Renal cortex interstitium (tissue), 15 donors: ENCODE data around the gene CTNNA1. TPM values are rescaled to one million over a fixed set of nuclear protein-coding genes. Genes with fewer than 3 reads are reported as not detected.
"Not testable (repeated sequence)": the region's sequence is repeated elsewhere in the genome, so short reads cannot be mapped to it uniquely, and the experiment has no call there.

Experiments used
- DNase-seq, 11 donors: peaks; one replicate each; pipeline ENCODE4 v3.0.0-alpha.2; 2013; ENCODE audit warnings: low read depth in 9 of 11, low spot score in 4 of 11; ENCODE audit errors: extremely low read depth in 1 of 11
- long read RNA-seq, 16 experiments: transcript quantifications; one replicate each; lab custom pipeline, GENCODE V29; 2026
- polyA plus RNA-seq, 3 donors: library from polyadenylated mRNA; unstranded; fragments of 120-200 nt; gene quantifications; one replicate each; pipeline ENCODE4 v1.2.1, GENCODE V29; 2013; ENCODE audit not compliant: insufficient read length in 3 of 3

Gene CTNNA1, protein sequence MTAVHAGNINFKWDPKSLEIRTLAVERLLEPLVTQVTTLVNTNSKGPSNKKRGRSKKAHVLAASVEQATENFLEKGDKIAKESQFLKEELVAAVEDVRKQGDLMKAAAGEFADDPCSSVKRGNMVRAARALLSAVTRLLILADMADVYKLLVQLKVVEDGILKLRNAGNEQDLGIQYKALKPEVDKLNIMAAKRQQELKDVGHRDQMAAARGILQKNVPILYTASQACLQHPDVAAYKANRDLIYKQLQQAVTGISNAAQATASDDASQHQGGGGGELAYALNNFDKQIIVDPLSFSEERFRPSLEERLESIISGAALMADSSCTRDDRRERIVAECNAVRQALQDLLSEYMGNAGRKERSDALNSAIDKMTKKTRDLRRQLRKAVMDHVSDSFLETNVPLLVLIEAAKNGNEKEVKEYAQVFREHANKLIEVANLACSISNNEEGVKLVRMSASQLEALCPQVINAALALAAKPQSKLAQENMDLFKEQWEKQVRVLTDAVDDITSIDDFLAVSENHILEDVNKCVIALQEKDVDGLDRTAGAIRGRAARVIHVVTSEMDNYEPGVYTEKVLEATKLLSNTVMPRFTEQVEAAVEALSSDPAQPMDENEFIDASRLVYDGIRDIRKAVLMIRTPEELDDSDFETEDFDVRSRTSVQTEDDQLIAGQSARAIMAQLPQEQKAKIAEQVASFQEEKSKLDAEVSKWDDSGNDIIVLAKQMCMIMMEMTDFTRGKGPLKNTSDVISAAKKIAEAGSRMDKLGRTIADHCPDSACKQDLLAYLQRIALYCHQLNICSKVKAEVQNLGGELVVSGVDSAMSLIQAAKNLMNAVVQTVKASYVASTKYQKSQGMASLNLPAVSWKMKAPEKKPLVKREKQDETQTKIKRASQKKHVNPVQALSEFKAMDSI
- 100 to 1,000 TPM; 397 to 419 (median 414) TPM for polyA plus RNA-seq
- long read RNA-seq, donor 1, transcript CTNNA1-201 (18 exons, 3,756 nt) = major isoform, 23 of 93 reads
- long read RNA-seq, donor 1, transcript CTNNA1-236 (2 exons, 2,044 nt) = minor isoform, 9 of 93 reads
- long read RNA-seq, donor 1, partial matches to known transcripts = 59 of 93 reads
- long read RNA-seq, donor 1, other reads (novel, unspliced or antisense) = 0 of 93 reads
- long read RNA-seq, donor 2, transcript CTNNA1-236 (2 exons, 2,044 nt) = minor isoform, 6 of 50 reads
- long read RNA-seq, donor 2, transcript CTNNA1-201 (18 exons, 3,756 nt) = major isoform, 16 of 50 reads
- long read RNA-seq, donor 2, partial matches to known transcripts = 27 of 50 reads
- long read RNA-seq, donor 2, other reads (novel, unspliced or antisense) = 0 of 50 reads
- long read RNA-seq, donor 3, transcript CTNNA1-236 (2 exons, 2,044 nt) = minor isoform, 10 of 204 reads
- long read RNA-seq, donor 3, transcript CTNNA1-201 (18 exons, 3,756 nt) = major isoform, 48 of 204 reads
- long read RNA-seq, donor 3, partial matches to known transcripts = 119 of 204 reads
- long read RNA-seq, donor 3, other reads (novel, unspliced or antisense) = 22 of 204 reads
- long read RNA-seq, donor 4, transcript CTNNA1-201 (18 exons, 3,756 nt) = major isoform, 33 of 162 reads
- long read RNA-seq, donor 4, transcript CTNNA1-236 (2 exons, 2,044 nt) = minor isoform, 12 of 162 reads
- long read RNA-seq, donor 4, partial matches to known transcripts = 99 of 162 reads
- long read RNA-seq, donor 4, other reads (novel, unspliced or antisense) = 18 of 162 reads
- long read RNA-seq, donor 5 = 0 reads
- long read RNA-seq, donor 6, transcript CTNNA1-201 (18 exons, 3,756 nt) = major isoform, 23 of 132 reads
- long read RNA-seq, donor 6, transcript CTNNA1-236 (2 exons, 2,044 nt) = minor isoform, 8 of 132 reads
- long read RNA-seq, donor 6, partial matches to known transcripts = 90 of 132 reads
- long read RNA-seq, donor 6, other reads (novel, unspliced or antisense) = 10 of 132 reads
- long read RNA-seq, donor 7, transcript CTNNA1-201 (18 exons, 3,756 nt) = major isoform, 29 of 108 reads
- long read RNA-seq, donor 7, transcript CTNNA1-236 (2 exons, 2,044 nt) = minor isoform, 7 of 108 reads
- long read RNA-seq, donor 7, partial matches to known transcripts = 68 of 108 reads
- long read RNA-seq, donor 7, other reads (novel, unspliced or antisense) = 0 of 108 reads
- long read RNA-seq, donor 8 = 0 reads
- long read RNA-seq, donor 9, transcript CTNNA1-201 (18 exons, 3,756 nt) = major isoform, 22 of 120 reads
- long read RNA-seq, donor 9, transcript CTNNA1-236 (2 exons, 2,044 nt) = minor isoform, 17 of 120 reads
- long read RNA-seq, donor 9, partial matches to known transcripts = 79 of 120 reads
- long read RNA-seq, donor 9, other reads (novel, unspliced or antisense) = 0 of 120 reads
- long read RNA-seq, donor 10, transcript CTNNA1-236 (2 exons, 2,044 nt) = minor isoform, 12 of 163 reads
- long read RNA-seq, donor 10, transcript CTNNA1-201 (18 exons, 3,756 nt) = major isoform, 24 of 163 reads
- long read RNA-seq, donor 10, partial matches to known transcripts = 125 of 163 reads
- long read RNA-seq, donor 10, other reads (novel, unspliced or antisense) = 0 of 163 reads
- long read RNA-seq, donor 11, transcript CTNNA1-236 (2 exons, 2,044 nt) = minor isoform, 11 of 147 reads
- long read RNA-seq, donor 11, transcript CTNNA1-201 (18 exons, 3,756 nt) = major isoform, 19 of 147 reads
- long read RNA-seq, donor 11, partial matches to known transcripts = 88 of 147 reads
- long read RNA-seq, donor 11, other reads (novel, unspliced or antisense) = 27 of 147 reads
- long read RNA-seq, donor 12, transcript CTNNA1-201 (18 exons, 3,756 nt) = major isoform, 17 of 48 reads
- long read RNA-seq, donor 12, partial matches to known transcripts = 27 of 48 reads
- long read RNA-seq, donor 12, other reads (novel, unspliced or antisense) = 0 of 48 reads
- long read RNA-seq, donor 13 = 0 reads
- long read RNA-seq, donor 14, transcript CTNNA1-201 (18 exons, 3,756 nt) = major isoform, 28 of 79 reads
- long read RNA-seq, donor 14, transcript CTNNA1-236 (2 exons, 2,044 nt) = minor isoform, 9 of 79 reads
- long read RNA-seq, donor 14, partial matches to known transcripts = 40 of 79 reads
- long read RNA-seq, donor 14, other reads (novel, unspliced or antisense) = 0 of 79 reads
- long read RNA-seq, donor 15, transcript CTNNA1-201 (18 exons, 3,756 nt) = major isoform, 13 of 48 reads
- long read RNA-seq, donor 15, partial matches to known transcripts = 31 of 48 reads
- long read RNA-seq, donor 15, other reads (novel, unspliced or antisense) = 0 of 48 reads
- long read RNA-seq, donor 16, transcript CTNNA1-236 (2 exons, 2,044 nt) = minor isoform, 20 of 526 reads
- long read RNA-seq, donor 16, transcript CTNNA1-201 (18 exons, 3,756 nt) = major isoform, 90 of 526 reads
- long read RNA-seq, donor 16, partial matches to known transcripts = 369 of 526 reads
- long read RNA-seq, donor 16, other reads (novel, unspliced or antisense) = 40 of 526 reads

DNA sequence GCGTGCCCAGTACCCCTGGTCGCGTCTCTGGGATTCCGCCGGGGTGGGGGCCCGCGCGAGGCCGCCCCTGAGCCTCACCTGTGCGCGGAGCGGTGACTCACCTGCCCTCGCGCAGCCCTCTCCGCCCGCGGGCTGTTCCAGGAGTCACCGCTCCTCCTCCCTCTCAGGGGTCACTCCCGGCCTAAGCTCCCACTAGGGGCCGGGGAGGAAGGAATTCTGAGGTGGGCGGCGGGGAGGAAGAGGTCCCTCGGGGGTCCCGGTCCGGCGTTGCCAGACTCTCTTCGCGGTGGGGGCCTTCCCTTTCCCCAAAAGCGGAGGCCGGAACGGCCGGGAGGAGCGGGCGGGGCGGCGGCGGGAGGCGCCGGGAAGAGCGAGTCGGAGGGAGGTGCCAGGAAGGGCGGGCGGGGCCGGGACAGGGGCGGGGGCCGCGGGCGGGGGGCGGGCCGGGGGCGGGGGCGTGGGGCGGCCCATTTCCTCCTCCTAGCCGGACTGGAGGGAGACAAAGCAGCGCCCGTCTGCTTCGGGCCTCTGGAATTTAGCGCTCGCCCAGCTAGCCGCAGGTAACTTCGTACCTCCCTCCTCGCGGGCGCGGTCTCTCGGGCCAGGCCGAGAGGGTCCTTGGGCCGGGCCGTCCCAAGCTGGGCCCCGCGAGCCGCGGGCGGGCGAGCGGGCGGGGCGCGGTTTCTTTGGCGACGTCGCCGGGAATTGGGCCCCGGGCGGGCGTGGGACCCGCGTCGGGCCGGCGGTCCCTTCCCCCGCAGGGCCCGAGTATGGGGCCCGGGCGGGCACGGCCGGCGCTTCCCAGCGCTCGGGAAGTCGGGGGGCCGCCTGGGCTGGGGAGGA is at the start of gene CTNNA1:
TSS of gene CTNNA1 (plus strand) at position 475 of the 843 bp plus-strand sequence. CDS start 28,500 bp downstream, outside the sequence.
- peak in 10 of 11 donors; percentile 40 to 76 (median 62) for DNase-seq

DNA sequence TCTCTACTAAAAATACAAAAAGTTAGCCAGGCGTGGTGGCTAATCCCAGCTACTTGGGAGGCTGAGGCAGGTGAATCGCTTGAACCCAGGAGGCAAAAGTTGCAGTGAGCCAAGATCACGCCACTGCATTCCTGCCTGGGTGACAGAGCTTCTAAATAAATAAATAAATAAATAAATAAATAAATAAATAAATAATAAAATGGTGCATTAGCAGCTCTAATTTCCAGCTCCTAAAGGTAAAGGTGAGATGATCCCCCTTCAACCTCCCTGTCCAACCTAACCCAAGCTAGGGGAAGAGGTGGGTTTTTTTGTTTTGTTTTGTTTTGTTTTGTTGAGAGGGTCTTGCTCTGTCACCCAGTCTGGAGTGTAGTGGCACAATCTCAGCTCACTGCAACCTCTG is 49.4 kb upstream of the CTNNA1 start:
- DNase-seq = not testable (repeated sequence)

DNA sequence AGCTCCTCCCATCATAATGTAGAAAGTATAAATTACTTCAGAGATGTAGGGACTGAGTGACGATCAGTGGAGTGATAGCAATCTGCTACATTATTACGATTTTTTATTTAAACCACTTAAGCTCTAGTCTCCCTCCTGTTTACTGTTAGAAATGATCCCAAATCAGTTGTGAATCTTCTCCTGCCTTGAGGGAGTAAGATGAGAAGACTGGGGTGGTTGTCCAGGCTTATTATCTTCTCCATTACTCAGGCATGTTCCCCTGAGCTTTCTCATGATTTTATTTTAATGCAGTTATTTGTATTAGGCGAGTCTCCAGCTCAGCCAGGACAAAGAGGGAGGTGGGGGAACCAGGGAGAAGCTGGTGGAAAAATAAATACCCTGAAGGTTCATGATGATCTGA is 48.2 kb upstream of the CTNNA1 start:
- DNase-seq = no peak

DNA sequence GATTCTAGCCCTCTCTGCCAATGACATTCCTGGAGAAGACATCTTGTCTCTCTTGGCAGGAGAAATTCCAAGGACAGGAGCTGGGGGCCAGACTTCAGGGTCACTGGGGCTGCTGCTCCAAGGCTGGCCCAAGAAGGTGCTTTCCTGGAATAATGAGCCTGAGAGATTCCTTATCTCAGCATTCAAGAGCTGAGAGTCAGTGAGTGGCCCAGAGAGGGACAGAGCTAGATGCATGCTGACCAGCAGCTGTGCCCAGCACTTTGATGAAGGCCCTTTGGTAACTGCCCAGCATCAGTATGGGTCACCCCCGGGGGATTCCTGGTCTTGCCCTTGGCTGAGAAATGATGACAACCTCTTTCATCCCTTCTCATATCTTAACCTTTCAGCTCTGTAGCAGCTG is 47.7 kb upstream of the CTNNA1 start:
- DNase-seq = no peak

DNA sequence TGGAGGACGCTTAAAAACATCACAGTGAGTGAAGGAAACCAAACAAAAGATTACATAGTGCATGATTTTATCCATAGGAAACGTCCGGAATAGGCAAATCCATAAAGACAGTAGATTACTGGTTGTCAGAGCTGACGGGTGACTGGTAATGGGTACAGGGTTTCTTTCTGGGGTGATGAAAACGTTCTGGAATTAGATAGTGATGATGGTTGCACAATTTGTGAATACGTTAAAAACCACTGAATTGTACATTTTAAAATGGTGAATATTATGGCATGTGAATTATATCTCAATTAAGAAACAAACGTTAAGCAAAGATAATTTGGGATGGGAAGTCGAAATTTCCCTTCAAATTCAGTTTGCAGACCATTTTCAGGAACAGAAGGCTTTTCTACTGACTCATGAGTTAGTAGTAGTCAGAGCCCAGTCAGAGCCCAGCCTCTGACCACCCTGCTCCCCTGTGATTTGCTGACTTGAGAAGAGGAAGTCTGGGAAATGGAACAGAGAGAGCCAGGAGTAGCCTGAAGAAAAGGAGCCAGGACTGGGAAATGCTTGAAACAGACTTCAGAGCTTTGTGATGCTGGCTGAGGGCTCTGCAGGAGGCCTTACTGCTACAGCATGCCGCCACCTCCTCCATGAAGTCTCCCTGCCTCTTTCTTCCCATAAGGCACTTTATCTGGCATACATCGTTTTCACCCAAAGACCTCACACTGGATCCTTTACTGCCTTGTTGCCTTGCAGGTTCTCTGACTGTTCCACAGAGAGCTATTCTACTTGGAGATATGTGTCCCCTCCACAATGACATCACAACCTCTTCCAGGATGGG is 46.4 kb upstream of the CTNNA1 start:
- no peak for DNase-seq

DNA sequence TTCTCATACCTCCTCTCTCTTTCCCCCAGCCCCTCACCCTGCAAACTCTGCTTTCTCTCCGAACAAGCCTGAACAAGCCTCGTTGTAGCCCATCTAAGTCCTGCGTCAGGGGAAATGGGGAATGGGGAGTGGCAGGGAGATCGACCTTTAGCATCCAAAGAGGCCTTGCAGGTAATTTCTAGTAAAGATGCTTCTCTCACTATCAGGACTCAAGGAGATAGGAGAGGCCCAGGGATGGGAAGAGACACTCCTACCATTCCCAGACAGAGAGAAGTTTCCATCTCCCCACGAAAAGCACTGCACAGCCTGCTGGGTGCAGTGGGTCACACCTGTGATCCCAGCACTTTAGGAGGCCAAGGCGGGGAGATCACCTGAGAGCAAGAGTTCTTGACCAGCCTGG is 44.4 kb upstream of the CTNNA1 start:
- DNase-seq = no peak

DNA sequence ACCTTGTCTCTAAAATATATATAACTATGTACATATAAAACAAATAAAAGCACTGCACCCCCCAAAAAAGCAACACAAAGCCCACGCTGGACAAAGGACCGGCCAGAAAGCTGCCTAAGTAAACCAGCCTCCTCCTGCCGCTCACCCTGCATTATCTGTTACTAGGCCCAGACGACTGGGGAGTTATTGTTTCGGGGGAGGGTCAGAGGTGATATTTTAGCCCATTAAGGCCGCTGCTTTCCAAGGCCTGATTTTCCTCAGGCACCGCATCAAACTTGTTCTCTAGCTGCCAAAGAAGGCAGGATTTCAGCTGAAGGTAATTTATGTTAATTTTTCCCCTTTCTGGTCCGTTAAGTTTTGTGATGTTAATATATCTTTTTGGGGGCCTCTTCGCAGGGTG is 44.0 kb upstream of the CTNNA1 start:
- DNase-seq = no peak

DNA sequence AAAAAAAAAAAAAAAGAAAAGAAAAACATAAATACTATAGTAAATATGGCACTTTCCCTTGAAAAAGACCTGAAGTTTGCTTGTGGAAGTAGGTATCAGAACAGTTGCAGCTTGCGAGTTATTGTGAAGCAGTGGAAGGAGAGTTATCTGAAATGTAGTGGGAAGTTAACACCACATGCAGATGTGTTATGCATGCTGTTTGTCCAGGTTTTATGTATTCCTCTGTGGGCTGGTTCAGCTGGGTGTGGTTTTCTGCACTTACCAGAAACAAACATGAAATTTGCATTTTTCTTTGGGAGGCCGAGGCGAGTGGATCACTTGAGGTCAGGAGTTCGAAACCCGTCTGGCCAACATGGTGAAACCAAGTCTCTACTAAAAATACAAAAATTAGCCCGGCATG is 42.1 kb upstream of the CTNNA1 start:
- DNase-seq = no peak

DNA sequence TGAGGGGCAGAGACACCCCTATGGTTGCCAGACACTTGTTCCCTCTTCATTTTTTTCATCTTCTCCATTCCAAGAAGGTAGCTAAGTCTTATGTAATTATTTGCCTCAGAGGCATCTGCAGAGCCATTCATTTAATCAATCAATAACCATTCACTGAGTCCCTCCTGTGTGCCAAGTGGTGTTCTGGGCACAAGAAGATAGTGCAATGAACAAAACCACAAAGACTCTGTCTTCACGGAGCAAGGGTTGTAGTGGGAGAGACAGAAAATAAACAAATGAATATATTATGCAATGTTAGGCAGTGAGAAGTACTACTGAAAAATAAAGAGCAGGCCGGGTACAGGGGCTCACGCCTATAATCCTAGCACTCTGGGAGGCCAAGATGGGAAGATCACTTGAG is 41.4 kb upstream of the CTNNA1 start:
- DNase-seq = no peak

DNA sequence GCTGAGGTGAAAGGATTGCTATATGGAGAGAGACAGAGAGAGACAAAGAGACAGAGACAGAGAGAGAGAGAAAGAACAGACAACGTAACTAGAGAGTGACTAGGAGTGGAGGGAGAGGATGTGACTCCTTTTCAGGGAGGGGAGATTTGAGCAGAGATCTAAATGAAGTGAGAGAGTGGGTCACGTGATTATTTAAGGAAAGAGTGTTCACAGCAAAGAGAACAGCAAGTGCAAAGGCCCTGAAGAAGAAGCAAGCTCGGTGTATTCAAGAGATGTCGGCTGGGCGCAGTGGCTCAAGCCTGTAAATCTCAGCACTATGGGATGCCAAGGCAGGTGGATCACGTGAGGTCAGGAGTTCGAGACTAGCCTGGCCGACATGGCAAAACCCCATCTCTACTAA is 40.9 kb upstream of the CTNNA1 start:
- no peak for DNase-seq

DNA sequence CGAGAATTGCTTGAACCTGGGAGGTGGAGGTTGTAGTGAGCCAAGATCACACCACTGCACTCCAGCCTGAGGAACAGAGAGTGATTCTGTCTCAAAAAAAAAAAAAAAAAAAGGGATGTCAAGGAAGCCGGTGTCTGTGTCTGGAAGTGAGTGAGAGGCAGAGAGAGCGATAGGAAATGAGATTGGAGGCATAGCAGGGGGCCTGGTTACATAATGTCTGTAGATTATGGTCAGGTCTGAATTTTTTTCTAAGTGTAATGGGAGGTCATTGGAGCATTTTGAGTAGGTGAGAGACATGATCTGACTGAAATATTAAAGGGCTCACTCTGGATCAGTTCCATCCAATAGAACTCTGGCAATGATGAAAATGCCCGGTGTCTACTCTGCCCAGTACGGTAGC is 40.4 kb upstream of the CTNNA1 start:
- DNase-seq = no peak

DNA sequence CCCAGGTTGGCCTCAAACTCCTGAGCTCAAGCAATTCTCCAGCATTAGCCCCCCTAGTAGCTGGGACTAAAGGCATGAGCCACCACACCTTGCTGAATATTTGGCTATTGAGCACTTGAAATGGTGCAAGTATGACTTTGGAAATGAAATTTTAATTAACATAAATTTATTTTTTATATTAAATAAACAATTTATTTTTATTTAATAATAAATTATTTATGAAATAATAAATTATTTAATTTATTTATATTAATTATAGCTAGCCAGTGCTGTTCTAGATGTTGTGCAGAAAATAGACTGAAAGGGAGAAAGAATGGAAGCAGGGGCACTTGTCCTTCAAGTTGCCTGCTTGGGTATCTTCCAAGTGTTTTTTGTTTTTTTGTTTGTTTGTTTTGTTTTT is 40.0 kb upstream of the CTNNA1 start:
- DNase-seq = no peak

DNA sequence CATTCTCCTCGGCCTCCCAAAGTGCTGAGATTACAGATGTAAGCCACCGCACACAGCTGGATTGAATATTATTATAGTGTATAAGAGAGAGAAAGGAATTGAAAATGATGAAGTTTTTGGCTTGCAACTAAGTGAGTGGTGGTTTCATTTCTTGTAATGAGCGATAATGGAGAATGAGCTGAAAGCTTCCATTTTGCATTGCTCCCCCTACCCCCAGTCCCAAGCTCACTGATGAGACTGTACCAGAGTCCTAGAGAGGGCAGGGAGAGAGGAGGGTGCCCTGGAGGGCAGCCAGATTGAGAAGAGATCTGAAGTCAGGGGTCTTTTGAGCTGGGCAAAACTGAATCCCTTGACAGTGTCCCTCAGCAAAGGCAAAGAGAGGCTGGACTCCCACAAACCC is 38.5 kb upstream of the CTNNA1 start:
- no peak for DNase-seq
